ENCODE results near the gene SCART1.
A peak's percentile ranks its signal among the peaks of the same experiment; 100 is the strongest.
"Not testable (repeated sequence)": the region's sequence is repeated elsewhere in the genome, so short reads cannot be mapped to it uniquely, and the experiment has no call there.

Gene SCART1

DNA sequence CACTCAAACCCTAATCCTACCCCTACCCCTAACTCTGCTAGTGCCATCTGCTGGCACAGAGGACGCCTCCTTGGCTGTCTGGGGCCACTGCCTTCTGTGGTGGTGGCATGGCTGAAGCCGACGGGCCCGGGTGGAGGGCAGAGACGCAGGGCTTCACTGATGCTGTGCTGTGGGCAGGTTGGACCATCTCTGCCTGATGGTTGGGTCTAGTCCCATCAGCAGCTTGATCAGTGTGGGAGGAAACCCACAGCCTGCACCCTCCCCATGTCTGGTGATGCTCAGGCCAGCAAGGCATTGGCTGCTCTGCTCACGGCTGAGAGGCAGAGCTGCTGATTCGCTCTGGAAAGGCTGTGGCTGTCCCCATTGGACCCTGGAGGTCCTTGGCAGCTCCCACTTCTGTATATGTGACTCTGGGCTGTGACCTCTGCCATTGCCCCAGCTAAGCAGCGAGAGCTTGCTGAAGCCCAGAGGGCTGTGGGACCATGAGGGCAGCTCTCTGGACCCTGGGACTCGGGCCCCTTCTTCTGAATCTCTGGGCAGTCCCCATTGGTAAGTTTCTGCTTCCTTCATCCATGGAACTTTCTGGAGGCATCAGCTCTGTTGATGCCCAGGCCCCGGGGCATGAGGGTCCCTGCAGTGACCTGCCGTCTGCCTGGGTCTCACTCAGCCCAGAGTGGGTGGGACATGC lies at the start of gene SCART1:
SCART1 (plus strand) TSS at position 430 of the 688 bp plus-strand sequence; CDS start at position 483, 53 bp downstream.
- DNase-seq: peak; percentile 49

DNA sequence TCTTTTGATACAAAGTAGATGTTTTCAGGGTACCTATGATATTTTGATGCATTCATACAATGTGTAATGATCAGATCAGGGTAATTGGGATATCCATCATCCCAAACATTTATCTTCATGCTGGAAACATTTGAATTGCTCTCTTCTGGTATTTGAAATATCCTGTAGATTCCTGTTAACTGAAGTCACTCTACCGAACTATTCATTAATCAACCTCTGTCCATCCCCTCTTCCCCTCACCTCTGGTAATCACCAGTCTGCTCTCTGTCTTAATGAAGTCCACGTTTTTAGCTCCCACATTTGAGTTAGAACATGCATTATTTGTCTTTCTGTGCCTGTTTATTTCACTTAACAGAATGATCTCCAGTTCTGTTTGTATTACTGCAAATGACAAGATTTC lies 48.5 kb upstream of the SCART1 start:
- no peak for DNase-seq

DNA sequence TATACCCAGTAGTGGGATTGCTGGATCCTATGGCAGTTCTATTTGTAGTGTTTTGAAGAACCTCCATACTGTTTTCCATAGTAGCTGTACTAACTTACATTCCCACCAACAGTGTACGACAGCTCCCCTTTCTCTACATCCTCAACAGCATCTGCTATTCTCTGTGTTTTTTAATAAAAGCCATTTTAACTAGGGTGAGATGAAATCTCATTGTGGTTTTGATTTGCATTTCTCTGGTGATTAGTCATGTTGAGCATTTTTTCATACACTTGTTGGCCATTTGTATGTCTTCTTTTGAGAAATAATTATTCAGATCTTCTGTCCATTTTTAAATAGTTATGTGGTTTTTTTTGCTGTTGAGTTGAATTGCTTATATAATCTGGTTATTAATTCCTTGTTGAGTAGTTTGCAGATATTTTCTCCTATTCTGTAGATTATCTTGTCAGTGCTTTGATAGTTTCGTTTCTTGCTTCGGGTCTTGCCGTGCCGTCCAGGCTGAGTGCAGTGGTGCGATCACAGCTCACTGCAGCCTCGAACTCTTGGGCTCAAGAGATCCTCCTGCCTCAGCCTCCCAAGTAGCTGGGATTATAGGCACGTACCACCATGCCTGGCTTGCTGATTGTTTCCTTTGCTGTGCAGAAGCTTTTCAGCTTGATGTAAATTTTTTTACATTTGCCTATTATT lies 47.8 kb upstream of the SCART1 start:
- no peak for DNase-seq

- DNase-seq: no peak
Observed at GRCh38 chr10:133411523-133412380, 42.0 kb upstream of the SCART1 start.

GRCh38 chr10:133412381-133412711 lies 41.4 kb upstream of the SCART1 start:
- DNase-seq: no peak

GRCh38 chr10:133414401-133414800 lies 39.3 kb upstream of the SCART1 start:
- DNase-seq: not testable (repeated sequence)

DNA sequence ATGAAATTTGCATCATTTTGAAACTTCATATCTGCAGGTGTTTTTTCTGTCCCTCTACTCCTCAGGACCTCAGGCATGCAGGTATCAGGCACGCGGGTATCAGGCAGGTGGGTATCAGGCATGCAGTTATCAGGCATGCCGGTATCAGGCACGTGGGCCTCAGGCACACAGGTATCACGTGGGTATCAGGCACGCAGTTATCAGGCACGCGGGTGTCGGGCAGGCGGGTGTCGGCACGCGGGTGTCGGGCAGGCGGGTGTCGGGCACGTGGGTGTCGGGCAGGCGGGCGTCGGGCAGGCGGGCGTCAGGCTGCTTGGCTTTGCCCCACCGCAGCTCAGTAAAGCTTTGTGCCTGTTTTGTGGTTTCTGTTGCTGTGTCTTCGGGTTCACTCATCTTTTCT lies 38.0 kb upstream of the SCART1 start:
- no peak for DNase-seq

DNA sequence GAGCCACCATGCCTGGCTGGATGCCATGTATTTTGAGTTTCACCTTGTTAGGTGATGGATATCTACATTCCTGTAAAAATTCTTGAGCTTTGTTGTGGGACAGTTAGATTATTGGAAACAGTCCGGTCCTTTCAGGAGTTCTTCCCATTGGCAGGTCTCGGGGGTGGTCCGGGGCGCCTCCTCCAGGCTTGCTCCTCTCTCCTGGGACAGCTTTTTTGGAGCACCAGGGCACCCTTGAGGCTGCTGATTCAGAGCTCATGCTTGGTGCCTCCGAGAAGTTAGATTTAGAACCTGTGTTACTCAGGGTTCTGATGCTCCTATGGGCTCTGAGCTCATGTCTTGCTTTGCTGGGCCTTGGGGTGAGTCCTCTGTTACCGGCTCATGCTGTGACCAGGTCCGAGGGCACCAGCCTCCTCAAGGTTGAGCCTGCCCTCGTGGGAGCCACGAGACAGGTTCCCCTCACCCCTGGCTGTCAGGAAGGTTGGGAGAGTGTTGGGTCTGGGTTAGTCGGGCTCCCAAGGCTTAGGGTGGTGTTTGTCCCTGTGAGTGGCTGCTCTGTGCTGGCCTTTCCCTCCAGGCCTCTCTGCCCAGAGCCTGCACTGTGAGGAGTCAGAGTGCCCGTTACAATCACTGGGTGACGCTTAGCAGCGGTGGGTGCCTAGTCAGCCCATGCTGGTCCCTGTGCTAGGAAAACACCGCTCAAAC lies 35.3 kb upstream of the SCART1 start:
- DNase-seq: no peak

GRCh38 chr10:133419211-133419950 lies 34.4 kb upstream of the SCART1 start:
- no peak for DNase-seq

DNA sequence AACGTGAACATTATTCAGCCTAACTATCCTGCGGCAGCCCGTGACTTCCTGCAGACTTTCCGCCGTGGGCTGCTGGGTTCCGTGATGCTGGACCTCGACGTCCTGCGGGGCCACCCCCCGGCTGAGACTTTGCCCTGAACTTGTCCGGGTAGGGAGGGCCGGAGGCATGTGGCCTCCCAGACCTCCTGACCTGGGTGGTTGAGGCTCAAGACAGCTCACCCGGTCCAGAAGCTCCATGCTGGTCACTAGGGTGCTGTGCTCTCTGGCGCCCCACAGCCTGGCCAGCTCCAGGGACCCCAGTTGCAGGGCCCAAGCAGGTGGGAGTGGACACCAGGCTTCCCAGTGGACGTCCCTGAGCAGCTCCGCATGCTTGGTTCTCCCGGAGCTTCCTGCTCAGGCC lies 33.7 kb upstream of the SCART1 start:
- DNase-seq: no peak

DNA sequence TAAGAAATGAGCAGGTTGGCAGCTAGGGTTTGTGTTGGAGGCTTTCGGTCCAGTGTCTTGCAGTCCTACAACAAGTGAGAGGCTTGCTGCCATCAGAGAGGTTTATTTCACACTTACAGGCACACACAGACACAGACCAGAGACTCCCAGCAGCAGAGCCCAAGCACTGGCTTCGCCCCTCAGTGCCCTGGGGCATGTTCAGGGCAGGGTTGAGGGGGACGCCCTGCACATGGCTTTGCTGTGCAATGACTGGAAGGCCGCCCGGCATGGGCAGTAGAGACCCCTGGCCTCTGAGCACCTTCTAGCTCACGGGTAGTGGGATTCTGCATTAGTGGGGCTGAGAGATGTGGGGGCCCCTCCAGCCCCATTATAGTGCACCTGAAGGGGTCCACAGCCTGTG lies 33.2 kb upstream of the SCART1 start:
- DNase-seq: no peak

DNA sequence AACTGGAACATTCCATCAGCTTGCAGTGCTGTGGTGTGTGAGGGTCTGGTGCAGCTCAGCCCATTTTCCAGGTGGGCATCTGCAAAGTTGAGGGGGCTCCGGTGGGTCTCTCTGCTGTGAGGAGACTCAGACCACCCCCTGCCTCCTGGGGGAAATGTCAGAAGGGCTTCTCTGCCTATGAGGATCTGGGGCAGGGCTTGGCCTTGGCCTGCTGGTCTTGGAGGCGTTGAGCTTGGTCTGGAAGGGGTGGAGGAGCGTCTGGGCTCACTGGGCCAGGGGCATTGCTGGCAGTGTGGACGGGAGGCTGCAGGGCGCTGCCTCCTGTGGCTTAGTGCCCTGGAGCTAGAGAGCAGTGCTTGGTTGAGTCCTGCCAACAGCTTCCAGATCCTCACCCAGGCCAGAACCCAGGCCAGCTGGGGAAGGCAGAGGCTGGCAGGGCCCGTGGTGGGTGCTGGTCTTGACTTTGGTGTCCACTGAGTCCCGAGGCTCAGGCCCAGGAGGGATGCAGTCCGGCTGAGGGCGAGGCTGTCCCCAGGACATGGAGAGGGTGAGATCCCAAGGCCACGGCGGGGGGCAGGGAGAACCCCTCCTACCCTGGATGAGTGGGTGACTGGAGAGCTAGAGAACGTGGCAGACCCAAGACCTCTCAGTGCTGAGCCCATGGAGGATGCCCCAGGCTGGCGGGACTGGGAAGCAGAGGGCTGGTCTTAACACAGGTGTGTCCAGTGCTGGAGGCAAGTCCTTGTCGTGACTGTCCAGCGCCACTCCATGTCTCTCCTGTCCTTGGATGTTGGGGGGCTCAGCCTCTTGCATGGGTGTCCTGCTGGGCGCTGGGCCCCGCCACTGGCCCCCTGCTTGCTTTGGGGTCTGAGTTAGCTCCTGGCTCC lies 32.2 kb upstream of the SCART1 start:
- DNase-seq: no peak

DNA sequence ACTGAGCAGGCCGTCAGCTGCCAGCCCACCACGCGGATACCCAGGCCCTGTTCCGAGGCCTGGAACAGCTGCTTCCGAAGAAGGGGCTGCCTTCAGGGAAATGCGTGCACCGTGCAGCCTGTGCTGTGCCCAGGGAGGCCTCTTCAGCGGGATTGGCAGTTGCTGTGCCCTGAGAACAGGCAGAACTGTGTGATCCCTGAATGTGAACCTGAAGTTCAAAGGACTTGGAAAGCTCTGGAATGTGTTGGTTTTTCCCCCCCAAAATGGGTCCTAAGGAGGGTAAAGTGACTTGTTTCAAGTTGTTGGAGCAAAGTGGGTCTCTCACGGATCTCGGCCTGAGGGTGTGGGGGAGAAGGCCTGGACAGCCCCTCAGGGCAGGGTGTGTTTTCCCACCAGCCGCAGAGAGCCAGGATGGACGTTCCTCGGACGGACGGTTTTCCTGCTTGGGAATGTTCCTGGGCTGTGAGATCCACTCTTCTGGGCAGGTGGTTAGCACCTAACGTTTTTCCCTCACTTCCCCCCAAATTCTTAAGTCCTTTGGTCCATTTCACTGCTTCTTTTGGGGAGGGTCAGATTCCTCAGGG lies 31.4 kb upstream of the SCART1 start:
- no peak for DNase-seq

GRCh38 chr10:133422807-133423771 lies 30.7 kb upstream of the SCART1 start:
- no peak for DNase-seq

DNA sequence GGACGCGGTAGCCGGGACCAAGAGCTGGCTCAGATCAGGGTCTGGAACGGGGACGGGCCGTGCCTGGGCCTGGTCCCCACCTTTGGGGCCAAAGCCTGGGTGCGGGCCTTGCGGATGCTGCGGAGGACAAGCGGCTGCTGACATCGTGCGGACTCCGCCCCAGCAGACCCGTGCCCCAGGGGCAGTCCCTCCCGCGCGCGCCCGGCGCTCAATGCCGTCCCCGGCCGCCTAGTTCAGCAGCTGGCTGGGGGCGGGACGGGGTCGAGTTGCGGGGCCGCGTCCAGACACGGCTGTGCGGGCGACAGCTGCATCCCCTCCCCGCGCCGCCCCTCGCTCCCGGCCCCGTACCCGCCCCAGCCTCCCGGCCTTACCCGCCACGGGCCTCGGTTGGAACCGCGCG lies 29.6 kb upstream of the SCART1 start:
- DNase-seq: not testable (repeated sequence)

- DNase-seq: not testable (repeated sequence)
Observed at GRCh38 chr10:133424601-133425000, 29.1 kb upstream of the SCART1 start, which contains the start of gene SPRN. SPRN (minus strand) TSS chr10:133424625; CDS start chr10:133423681, 944 bp downstream.

GRCh38 chr10:133429571-133429970 lies 24.2 kb upstream of the SCART1 start:
- DNase-seq: not testable (repeated sequence)

DNA sequence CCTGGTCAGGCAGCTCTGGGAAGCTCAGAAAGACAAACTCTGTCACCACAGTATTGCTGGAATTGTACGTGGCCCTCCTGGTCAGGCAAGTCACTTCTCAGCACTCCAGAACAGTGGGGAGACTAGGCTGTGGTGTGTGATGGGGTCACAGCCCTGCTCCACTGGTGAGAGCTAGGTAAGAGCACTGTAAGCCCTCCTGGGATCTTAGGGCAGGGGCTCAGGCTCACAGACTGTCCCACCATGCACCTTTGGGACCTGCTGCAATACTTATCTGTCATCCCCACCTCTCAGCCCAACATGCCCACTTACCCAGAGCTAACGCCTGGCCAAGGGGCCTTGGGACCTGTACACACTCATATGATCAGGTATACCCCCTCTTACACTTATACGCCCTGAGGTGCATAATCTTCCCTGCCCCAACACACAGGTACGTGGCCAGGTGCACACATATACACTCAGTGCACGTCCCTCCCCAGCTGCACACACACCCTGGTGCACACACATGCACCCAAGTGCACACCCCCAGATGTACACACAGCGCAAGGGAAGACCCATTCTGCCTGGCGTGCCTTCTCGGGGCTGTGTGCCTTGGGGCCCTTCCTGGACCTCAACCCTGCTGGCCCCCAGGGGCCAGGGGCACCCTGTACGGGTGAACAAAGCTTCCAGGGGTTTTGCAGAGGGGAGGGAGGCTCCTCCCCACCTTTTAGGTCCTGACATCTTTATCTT lies 21.7 kb upstream of the SCART1 start:
- not testable (repeated sequence) for DNase-seq

DNA sequence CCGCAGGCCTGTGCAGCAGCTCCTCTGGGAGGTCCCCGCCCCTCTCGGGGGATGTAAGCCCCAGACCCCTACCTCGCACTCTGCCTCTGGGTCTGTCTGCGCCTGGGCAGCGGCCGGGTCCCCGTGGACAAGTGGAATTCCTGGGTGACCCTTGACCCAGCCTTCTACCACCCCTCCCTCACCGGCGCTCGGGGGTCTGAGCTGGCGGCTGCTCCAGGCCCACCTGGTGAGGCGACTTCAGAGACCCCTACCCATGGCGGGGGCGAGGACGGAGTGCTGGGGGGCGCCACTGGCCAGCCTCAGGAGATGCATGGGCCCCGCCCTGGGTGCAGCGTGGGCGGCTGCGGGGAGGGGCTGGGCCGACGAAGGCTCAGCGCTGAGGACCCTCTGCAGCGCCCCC lies 21.0 kb upstream of the SCART1 start:
- not testable (repeated sequence) for DNase-seq

Data from NCI-H1436 treated with DMSO at 0.1 percent for 48 hours (cell line).